H1 (cell line): ENCODE measurements around the gene PDE2A. TPM values are rescaled to one million over a fixed set of nuclear protein-coding genes. Genes with fewer than 3 reads are reported as not detected.

ENCODE experiments used
- FOSL1 ChIP-seq: IDR thresholded peaks from 2 replicates; pipeline ENCODE4 v1.6.1; 2011; ENCODE audit warnings: mild to moderate bottlenecking, low read depth, low read length, moderate library complexity; ENCODE audit not compliant: insufficient read depth
- HDAC2 ChIP-seq, 2 experiments: fragments of 300-600 bp in 1 of 2; sonication (generic) in 1 of 2; IDR thresholded peaks; 2 replicates each; pipeline ENCODE4 v1.6.1; 2011 to 2012; ENCODE audit warnings: low read depth in 2 of 2, low read length in 2 of 2, mild to moderate bottlenecking in 2 of 2, moderate library complexity in 2 of 2, borderline replicate concordance in 1 of 2, inconsistent platforms in 1 of 2
- HDAC6 ChIP-seq: IDR thresholded peaks from one replicate; pipeline ENCODE4 v1.7.1; 2012; ENCODE audit warnings: low read depth, mild to moderate bottlenecking, inconsistent platforms, low read length, moderate library complexity
- POU5F1 ChIP-seq: IDR thresholded peaks from 2 replicates; pipeline ENCODE4 v1.6.1; 2011; ENCODE audit warnings: low read depth, mild to moderate bottlenecking, low read length, moderate library complexity
- polyA plus RNA-seq, 7 experiments: library from polyadenylated mRNA; depleted of rRNA in 3 of 7; stranded (reverse) in 5 of 7; unstranded in 2 of 7; fragments of >200 nt in 5 of 7; fragments of 200-250 nt in 2 of 7; gene quantifications; 1 replicate in 5 of 7; 2 replicates in 1 of 7; 4 replicates in 1 of 7; pipeline versions ENCODE4 v1.2.1 to v1.2.3, GENCODE V29; 2011 to 2013; ENCODE audit warnings: missing spikeins in 2 of 7, mixed read lengths in 2 of 7
- total RNA-seq: library from RNA; stranded (reverse); fragmentation: NEBNext Ultra II Directional; extraction: Animal tissue kit (Norgen Biotek cat#: 25700); gene quantifications from 2 replicates; pipeline ENCODE4 v1.2.1, GENCODE V29; 2021

The PDE2A gene
- total and polyA plus RNA-seq, 2 of the 8 experiments (the other 6 are each of a cell fraction or from before 2014, with no cell fraction given): 3.4 to 7.1 TPM

DNA sequence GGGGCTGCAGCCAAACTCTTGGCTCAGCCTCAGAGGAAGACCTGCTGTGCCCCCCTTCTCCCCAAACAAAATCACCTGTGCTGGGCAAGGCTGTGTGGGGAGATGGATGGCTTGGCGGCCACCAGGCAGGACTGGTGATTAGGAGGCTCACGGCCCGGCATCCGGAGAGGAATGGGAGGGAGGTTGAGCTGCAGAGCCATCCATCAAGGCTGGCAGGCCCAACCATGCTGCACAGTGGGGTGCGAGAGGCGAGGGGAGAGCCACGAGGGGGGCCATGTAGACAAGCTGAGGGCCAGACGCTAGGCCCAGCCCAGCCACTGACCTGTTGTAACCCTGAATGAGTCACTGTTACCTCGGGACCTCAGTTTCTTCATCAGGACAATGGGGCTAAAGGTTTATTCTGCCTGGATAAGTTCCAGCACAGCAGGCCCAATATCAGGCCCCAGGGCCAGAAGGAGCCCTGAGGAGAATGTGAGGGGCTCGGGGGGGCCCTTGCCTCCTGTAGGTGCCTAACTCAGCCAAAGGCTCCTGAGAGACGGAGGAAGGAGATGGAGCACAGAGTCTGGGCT is 18.2 kb downstream of the PDE2A start (continued):
- TF ChIP-seq HDAC2 (IDR thresholded peaks at IDR 0.05; ENCODE audit: borderline replicate concordance in 1 of 2, low read depth in 2 of 2, low read length in 2 of 2) (0 out of 4 replicates have a peak, but pooled peaks of 1 of the 2 experiments have one; percentile 37), FOSL1 (no peak), HDAC6 (no peak), POU5F1 (no peak)
